HepG2 (cell line): ENCODE data around the gene SLC2A11. TPM values are rescaled to one million over a fixed set of nuclear protein-coding genes. Genes with fewer than 3 reads are reported as not detected.

ENCODE experiments used
- ATAC-seq: fragments of 200-7000 bp; cut with Tn5 transposase; 3 replicates; pipeline ENCODE4 v1.9.1; 2020; ENCODE audit warnings: mild to moderate bottlenecking, moderate library complexity
- BruUV-seq: library from RNA; stranded (reverse); fragments of 400-500 nt; replicated peaks from 2 replicates; lab custom pipeline; 2021; lab: Mats Ljungman, UMichigan
- CTCF ChIA-PET: fragments of 300-600 bp; formaldehyde crosslinking; extraction: SDS; loops from one replicate; lab custom pipeline; 2021; ENCODE audit warnings: low total read pairs, inconsistent platforms, low intra/inter-chr PET ratio; lab: Yijun Ruan, JAX
- POLR2A ChIA-PET: fragments of 350-600 bp; sonication (Branson Sonifier 250); formaldehyde crosslinking; loops from one replicate; lab custom pipeline; 2020; ENCODE audit warnings: antibody characterized with exemption, inconsistent platforms; lab: Yijun Ruan, JAX
- DNase-seq: peaks from one replicate; pipeline ENCODE4 v3.0.0-alpha.2; 2015; ENCODE audit warnings: low spot score
- FAIRE-seq: peaks from 3 replicates; lab custom pipeline; 2011; peaks lifted over from hg19 to GRCh38; lab: Jason Lieb, UNC
- H2AFZ ChIP-seq: one replicate; pipeline ENCODE4 v1.6.1; 2011; ENCODE audit warnings: low read length, inconsistent platforms
- H3K27ac ChIP-seq: fragments of 300-600 bp; 3 replicates; pipeline ENCODE4 v1.8.0; 2011; ENCODE audit warnings: mixed run types, mild to moderate bottlenecking, mixed read lengths, low read length, inconsistent platforms; ENCODE audit not compliant: insufficient read depth; ENCODE audit errors: extremely low read length
- H3K27me3 ChIP-seq, 2 experiments: fragments of 200-600 bp in 1 of 2; 2 replicates in 1 of 2; 3 replicates in 1 of 2; pipeline versions ENCODE4 v1.6.0 to v1.8.0; 2011; ENCODE audit warnings: low read length in 2 of 2, mild to moderate bottlenecking in 2 of 2, moderate library complexity in 2 of 2, inconsistent platforms in 1 of 2; ENCODE audit not compliant: insufficient read depth in 2 of 2, control insufficient read depth in 1 of 2
- H3K36me3 ChIP-seq, 2 experiments: fragments of 200-600 bp in 1 of 2; replicated peaks in 1 of 2; 2 replicates in 1 of 2; 3 replicates in 1 of 2; pipeline versions ENCODE4 v1.5.1 to v1.8.0; 2011; ENCODE audit warnings: low read length in 2 of 2, inconsistent platforms in 1 of 2; ENCODE audit not compliant: insufficient read depth in 2 of 2, control insufficient read depth in 1 of 2
- H3K4me1 ChIP-seq: 2 replicates; pipeline ENCODE4 v1.5.1; 2012; ENCODE audit warnings: low read length, inconsistent platforms; ENCODE audit not compliant: insufficient read depth
- H3K4me2 ChIP-seq: 2 replicates; pipeline ENCODE4 v1.6.0; 2011; ENCODE audit warnings: low read depth, low read length, inconsistent platforms
- H3K4me3 ChIP-seq, 3 experiments: fragments of 200-600 bp in 1 of 3; sonication (generic), shearing (Covaris generic) in 1 of 3; replicated peaks in 1 of 3; 2 replicates each; pipeline ENCODE4 v1.5.1; 2011 to 2016; ENCODE audit warnings: low read length in 3 of 3, inconsistent platforms in 2 of 3, low read depth in 2 of 3, mild to moderate bottlenecking in 2 of 3, control low read depth in 1 of 3, mixed read lengths in 1 of 3; ENCODE audit not compliant: insufficient read depth in 1 of 3
- H3K79me2 ChIP-seq: one replicate; pipeline ENCODE4 v1.6.1; 2011; ENCODE audit warnings: low read length, inconsistent platforms; ENCODE audit not compliant: insufficient read depth
- H3K9ac ChIP-seq: 2 replicates; pipeline ENCODE4 v1.6.0; 2011; ENCODE audit warnings: mild to moderate bottlenecking, low read depth, low read length, inconsistent platforms; ENCODE audit not compliant: insufficient read depth
- H3K9me3 ChIP-seq: 2 replicates; pipeline ENCODE4 v1.5.1; 2012; ENCODE audit warnings: mild to moderate bottlenecking, low read length
- H4K20me1 ChIP-seq: 2 replicates; pipeline ENCODE4 v1.6.0; 2011; ENCODE audit warnings: inconsistent platforms, mild to moderate bottlenecking, low read length, moderate library complexity; ENCODE audit not compliant: insufficient read depth
- BRCA1 ChIP-seq: sonication (generic); formaldehyde crosslinking; IDR thresholded peaks from 2 replicates; pipeline ENCODE4 v1.4.0; 2020; ENCODE audit warnings: missing genetic modification reagents
- HES4 ChIP-seq: sonication (generic); formaldehyde crosslinking; IDR thresholded peaks from 2 replicates; pipeline ENCODE4 v1.9.0; 2021; ENCODE audit warnings: mild to moderate bottlenecking, missing genetic modification reagents, borderline replicate concordance
- HNF4A ChIP-seq: sonication (generic); formaldehyde crosslinking; IDR thresholded peaks from 2 replicates; pipeline ENCODE4 v1.4.0; 2020; ENCODE audit warnings: missing genetic modification reagents
- HNRNPUL1 ChIP-seq: fragments of 200-400 bp; formaldehyde crosslinking; IDR thresholded peaks from 2 replicates; pipeline ENCODE4 v1.6.1; 2017; ENCODE audit warnings: low read depth, mild to moderate bottlenecking, low read length, moderate library complexity
- KDM1A ChIP-seq: IDR thresholded peaks from 2 replicates; pipeline ENCODE4 v1.6.1; 2016; ENCODE audit warnings: missing compliant biosample characterization
- MED13 ChIP-seq: sonication (generic); formaldehyde crosslinking; IDR thresholded peaks from 2 replicates; pipeline ENCODE4 v1.5.0; 2020; ENCODE audit warnings: missing genetic modification reagents
- MYNN ChIP-seq: sonication (generic); formaldehyde crosslinking; IDR thresholded peaks from 2 replicates; pipeline ENCODE4 v1.4.0; 2020; ENCODE audit warnings: mild to moderate bottlenecking, low read depth, missing genetic modification reagents
- NR2F6 ChIP-seq, 2 experiments: IDR thresholded peaks; 2 replicates each; pipeline ENCODE4 v1.6.1; 2016; ENCODE audit warnings: antibody characterized with exemption in 1 of 2, mild to moderate bottlenecking in 1 of 2
- POLR2G ChIP-seq: fragments of 200-400 bp; formaldehyde crosslinking; IDR thresholded peaks from 2 replicates; pipeline ENCODE4 v1.6.1; 2018; ENCODE audit warnings: mild to moderate bottlenecking, low read depth, low read length, moderate library complexity
- PRDM4 ChIP-seq: sonication (generic); formaldehyde crosslinking; IDR thresholded peaks from 2 replicates; pipeline ENCODE4 v1.9.0; 2021; ENCODE audit warnings: missing genetic modification reagents, borderline replicate concordance
- RFX3 ChIP-seq: IDR thresholded peaks from 2 replicates; pipeline ENCODE4 v1.6.1; 2016; ENCODE audit warnings: missing biosample characterization, missing genetic modification reagents
- ZBTB21 ChIP-seq: sonication (generic); formaldehyde crosslinking; IDR thresholded peaks from 2 replicates; pipeline ENCODE4 v1.4.0; 2020; ENCODE audit warnings: missing genetic modification reagents
- ZNF207 ChIP-seq: fragments of 450-650 bp; IDR thresholded peaks from 2 replicates; pipeline ENCODE4 v1.6.1; 2016; ENCODE audit warnings: antibody characterized with exemption, borderline replicate concordance
- ZNF264 ChIP-seq: sonication (generic); formaldehyde crosslinking; IDR thresholded peaks from 2 replicates; pipeline ENCODE4 v1.4.0; 2020; ENCODE audit warnings: missing genetic modification reagents
- ZNF879 ChIP-seq: sonication (generic); formaldehyde crosslinking; IDR thresholded peaks from 2 replicates; pipeline ENCODE4 v1.8.1; 2023; ENCODE audit warnings: missing genetic modification reagents
- WGBS: methylation state at CpG from one replicate; pipeline ENCODE4 v1.1.6; 2017; ENCODE audit warnings: low lambda C conversion rate; 5-methylcytosine and 5-hydroxymethylcytosine counted together
- in situ Hi-C: cut with HindIII; loops from 2 replicates; pipeline ENCODE4 v1.10.0; 2017; ENCODE audit warnings: low pct_unique_long_range_greater_than_20kb; ENCODE audit not compliant: extremely low pct_ligation_motif_present
- intact Hi-C: fragments of 100-400 bp; cut with micrococcal nuclease; formaldehyde crosslinking; loops from one replicate; pipeline ENCODE4 v1.10.0; 2022; ENCODE audit not compliant: unreplicated experiment
- polyA plus RNA-seq, 8 experiments: library from polyadenylated mRNA; depleted of rRNA in 3 of 8; stranded (reverse) in 7 of 8; unstranded in 1 of 8; fragments of >200 nt; fragmentation: Illumina TruSeq in 4 of 8; extraction: Trizol in 4 of 8; gene quantifications; 2 replicates each; pipeline versions ENCODE4 v1.2.1 to v1.2.3, GENCODE V29; 2011 to 2016; ENCODE audit warnings: low read depth in 4 of 8, missing spikeins in 1 of 8, mixed read lengths in 1 of 8; ENCODE audit not compliant: insufficient read depth in 1 of 8
- total RNA-seq, 5 experiments: library from RNA; depleted of rRNA; stranded (reverse); fragments of >200 nt; fragmentation: Illumina TruSeq; extraction: Trizol; gene quantifications; 2 replicates each; pipeline ENCODE4 v1.2.3, GENCODE V29; 2016; ENCODE audit warnings: low read depth in 1 of 5
- TF ChIP-seq, protein P1 (sequence below): sonication (generic); formaldehyde crosslinking; IDR thresholded peaks from 2 replicates; pipeline ENCODE4 v1.5.1; 2020; ENCODE audit warnings: missing genetic modification reagents, mild to moderate bottlenecking, borderline replicate concordance
- TF ChIP-seq, protein P2 (sequence below): IDR thresholded peaks from 2 replicates; pipeline ENCODE4 v1.6.1; 2012; ENCODE audit warnings: low read length, improper control_type of control experiment

The SLC2A11 gene
- total and polyA plus RNA-seq, 2 of the 13 experiments (the other 11 are each of a cell fraction or from before 2014, with no cell fraction given), result 15.2 to 15.4 TPM

GRCh38 chr22:23828800-23829680 is 28.6 kb upstream of the SLC2A11 start:
- intact Hi-C loops, result no loop called here
- Histone ChIP-seq H4K20me1 (no peaks in the 10 kb centered on the region), H2AFZ (no peak overlapping the region), H3K9me3 (no peaks in the 10 kb centered on the region), H3K4me1 (peaks cover 24% of the 10 kb centered on the region), H3K27me3 (no peaks in the 10 kb centered on the region), H3K4me2 (no peak overlapping the region), H3K4me3 (no peak overlapping the region), H3K27ac (no peak overlapping the region), H3K79me2 (no peaks in the 10 kb centered on the region), H3K9ac (no peak overlapping the region), H3K36me3 (peaks cover 53 to 85% of the 10 kb centered on the region in 2 experiments; a peak in 4 of 5 replicates)
- ATAC-seq (no peak), FAIRE-seq (no peak), DNase-seq (no peak)
- 96% methylated on average over 10 of the region's 10 CpGs for WGBS
- ChIA-PET CTCF (no interaction called here), POLR2A (no interaction called here)
- BruUV-seq, result no TSS peak
- in situ Hi-C loops, result loop anchor here (25.0 kb wide), 1 partner anchor 217 kb away; no protein-coding TSS in a partner anchor
- TF ChIP-seq NR2F6 (IDR thresholded peaks at IDR 0.05) (no peak), NR2F6 (CRISPR knock-in tag; IDR thresholded peaks at IDR 0.05) (no peak), HNRNPUL1 (no peak), HNF4A (no peak), ZNF207 (no peak), PRDM4 (CRISPR knock-in tag) (no peak), HES4 (no peak), MED13 (CRISPR knock-in tag) (no peak), KDM1A (CRISPR knock-in tag) (no peak), ZBTB21 (CRISPR knock-in tag) (no peak), BRCA1 (CRISPR knock-in tag) (no peak), RFX3 (CRISPR knock-in tag) (no peak), ZNF879 (no peak), MYNN (CRISPR knock-in tag) (no peak), ZNF264 (CRISPR knock-in tag) (no peak), POLR2G (no peak)
- TF ChIP-seq, protein P1, sequence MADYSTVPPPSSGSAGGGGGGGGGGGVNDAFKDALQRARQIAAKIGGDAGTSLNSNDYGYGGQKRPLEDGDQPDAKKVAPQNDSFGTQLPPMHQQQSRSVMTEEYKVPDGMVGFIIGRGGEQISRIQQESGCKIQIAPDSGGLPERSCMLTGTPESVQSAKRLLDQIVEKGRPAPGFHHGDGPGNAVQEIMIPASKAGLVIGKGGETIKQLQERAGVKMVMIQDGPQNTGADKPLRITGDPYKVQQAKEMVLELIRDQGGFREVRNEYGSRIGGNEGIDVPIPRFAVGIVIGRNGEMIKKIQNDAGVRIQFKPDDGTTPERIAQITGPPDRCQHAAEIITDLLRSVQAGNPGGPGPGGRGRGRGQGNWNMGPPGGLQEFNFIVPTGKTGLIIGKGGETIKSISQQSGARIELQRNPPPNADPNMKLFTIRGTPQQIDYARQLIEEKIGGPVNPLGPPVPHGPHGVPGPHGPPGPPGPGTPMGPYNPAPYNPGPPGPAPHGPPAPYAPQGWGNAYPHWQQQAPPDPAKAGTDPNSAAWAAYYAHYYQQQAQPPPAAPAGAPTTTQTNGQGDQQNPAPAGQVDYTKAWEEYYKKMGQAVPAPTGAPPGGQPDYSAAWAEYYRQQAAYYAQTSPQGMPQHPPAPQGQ (CRISPR knock-in tag), result no peak
- TF ChIP-seq, protein P2, sequence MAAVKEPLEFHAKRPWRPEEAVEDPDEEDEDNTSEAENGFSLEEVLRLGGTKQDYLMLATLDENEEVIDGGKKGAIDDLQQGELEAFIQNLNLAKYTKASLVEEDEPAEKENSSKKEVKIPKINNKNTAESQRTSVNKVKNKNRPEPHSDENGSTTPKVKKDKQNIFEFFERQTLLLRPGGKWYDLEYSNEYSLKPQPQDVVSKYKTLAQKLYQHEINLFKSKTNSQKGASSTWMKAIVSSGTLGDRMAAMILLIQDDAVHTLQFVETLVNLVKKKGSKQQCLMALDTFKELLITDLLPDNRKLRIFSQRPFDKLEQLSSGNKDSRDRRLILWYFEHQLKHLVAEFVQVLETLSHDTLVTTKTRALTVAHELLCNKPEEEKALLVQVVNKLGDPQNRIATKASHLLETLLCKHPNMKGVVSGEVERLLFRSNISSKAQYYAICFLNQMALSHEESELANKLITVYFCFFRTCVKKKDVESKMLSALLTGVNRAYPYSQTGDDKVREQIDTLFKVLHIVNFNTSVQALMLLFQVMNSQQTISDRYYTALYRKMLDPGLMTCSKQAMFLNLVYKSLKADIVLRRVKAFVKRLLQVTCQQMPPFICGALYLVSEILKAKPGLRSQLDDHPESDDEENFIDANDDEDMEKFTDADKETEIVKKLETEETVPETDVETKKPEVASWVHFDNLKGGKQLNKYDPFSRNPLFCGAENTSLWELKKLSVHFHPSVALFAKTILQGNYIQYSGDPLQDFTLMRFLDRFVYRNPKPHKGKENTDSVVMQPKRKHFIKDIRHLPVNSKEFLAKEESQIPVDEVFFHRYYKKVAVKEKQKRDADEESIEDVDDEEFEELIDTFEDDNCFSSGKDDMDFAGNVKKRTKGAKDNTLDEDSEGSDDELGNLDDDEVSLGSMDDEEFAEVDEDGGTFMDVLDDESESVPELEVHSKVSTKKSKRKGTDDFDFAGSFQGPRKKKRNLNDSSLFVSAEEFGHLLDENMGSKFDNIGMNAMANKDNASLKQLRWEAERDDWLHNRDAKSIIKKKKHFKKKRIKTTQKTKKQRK, result no peak
